Spinal cord (tissue), 10 donors: Measurements from ENCODE around the gene ELP5. TPM values are rescaled to one million over a fixed set of nuclear protein-coding genes. Genes with fewer than 3 reads are reported as not detected.

ENCODE experiments used
- DNase-seq, 6 donors: peaks; one replicate each; pipeline versions ENCODE4 v3.0.0 to v3.0.0-alpha.2; 2013 to 2015; ENCODE audit warnings: low spot score in 6 of 6, low read depth in 4 of 6
- H3K27ac ChIP-seq: one replicate; pipeline ENCODE4 v1.5.1; 2013; ENCODE audit warnings: low read depth, low read length, control low read depth
- H3K27me3 ChIP-seq: one replicate; pipeline ENCODE4 v1.6.1; 2013; ENCODE audit warnings: low read length; ENCODE audit not compliant: control insufficient read depth, insufficient read depth
- H3K36me3 ChIP-seq: one replicate; pipeline ENCODE4 v1.6.1; 2013; ENCODE audit warnings: low read length; ENCODE audit not compliant: control insufficient read depth, insufficient read depth
- H3K4me1 ChIP-seq: one replicate; pipeline ENCODE4 v1.6.1; 2013; ENCODE audit warnings: low read length; ENCODE audit not compliant: control insufficient read depth, insufficient read depth
- H3K4me3 ChIP-seq: one replicate; pipeline ENCODE4 v1.5.1; 2013; ENCODE audit warnings: low read depth, low read length, control low read depth
- H3K9me3 ChIP-seq: one replicate; pipeline ENCODE4 v1.6.1; 2013; ENCODE audit warnings: low read length; ENCODE audit not compliant: control insufficient read depth, insufficient read depth
- WGBS: methylation state at CpG from one replicate; pipeline ENCODE4 v1.1.5; 2013; ENCODE audit warnings: missing lambda C conversion rate; ENCODE audit not compliant: insufficient coverage; 5-methylcytosine and 5-hydroxymethylcytosine counted together
- polyA plus RNA-seq, 2 donors: library from polyadenylated mRNA; unstranded; fragments of 120-200 nt; gene quantifications; one replicate each; pipeline ENCODE4 v1.2.1, GENCODE V29; 2013; ENCODE audit not compliant: insufficient read length in 2 of 2
- total RNA-seq, 2 donors: library from RNA; depleted of rRNA in 1 of 2; stranded (reverse); fragments of 120-200 nt in 1 of 2; fragments of >200 nt in 1 of 2; gene quantifications; one replicate each; pipeline versions ENCODE4 v1.2.3 to v1.2.4, GENCODE V29; 2013 to 2014
- donor health status: healthy.

The ELP5 gene
- total and polyA plus RNA-seq, 4 donors: 24.9 to 52.2 (median 48.7) TPM

GRCh38 chr17:7281074-7281952 lies 29.3 kb downstream of the ELP5 start, which contains the start of gene SLC2A4:
Gene SLC2A4 (plus strand): TSS chr17:7281718. CDS start chr17:7281935, 217 bp downstream.
- Histone ChIP-seq H3K27me3 (peaks cover 26% of the 10 kb centered on the region), H3K4me3 (peak within 1 kb of the TSS; percentile 40), H3K4me1 (peaks cover 25% of the 10 kb centered on the region), H3K36me3 (peaks cover 3% of the 10 kb centered on the region), H3K27ac (peak within 1 kb of the TSS; percentile 67), H3K9me3 (no peaks in the 10 kb centered on the region)
- peak in 5 of 6 donors; percentile 40 to 93 (median 75) for DNase-seq
- WGBS: under 1% methylated on average over 71 of the region's 71 CpGs

- no peaks in the 10 kb centered on the region for H3K9me3 ChIP-seq
- peaks cover 3% of the 10 kb centered on the region for H3K36me3 ChIP-seq
- peaks cover 25% of the 10 kb centered on the region for H3K4me1 ChIP-seq
- H3K27me3 ChIP-seq: peaks cover 26% of the 10 kb centered on the region
- H3K27ac ChIP-seq: no peak overlapping the region
- peak overlapping the region; percentile 40 for H3K4me3 ChIP-seq
- no peak for DNase-seq
- WGBS: 2% methylated on average over 35 of the region's 43 CpGs
Measured at GRCh38 chr17:7281953-7282751, 30.1 kb downstream of the ELP5 start.

GRCh38 chr17:7282752-7283321 lies 30.8 kb downstream of the ELP5 start:
- H3K27me3 ChIP-seq: peaks cover 26% of the 10 kb centered on the region
- no peaks in the 10 kb centered on the region for H3K9me3 ChIP-seq
- 78% methylated on average over 5 of the region's 6 CpGs for WGBS
- peaks cover 25% of the 10 kb centered on the region for H3K4me1 ChIP-seq
- no peak overlapping the region for H3K4me3 ChIP-seq
- H3K27ac ChIP-seq: no peak overlapping the region
- DNase-seq: no peak
- peaks cover 3% of the 10 kb centered on the region for H3K36me3 ChIP-seq

- Histone ChIP-seq H3K27ac (no peak overlapping the region), H3K4me1 (peaks cover 25% of the 10 kb centered on the region), H3K4me3 (no peak overlapping the region), H3K36me3 (peaks cover 3% of the 10 kb centered on the region), H3K27me3 (peaks cover 26% of the 10 kb centered on the region), H3K9me3 (no peaks in the 10 kb centered on the region)
- DNase-seq: no peak
- 93% methylated on average over 13 of the region's 18 CpGs for WGBS
Measured at GRCh38 chr17:7283471-7284216, 31.6 kb downstream of the ELP5 start.

- no peak for DNase-seq
- Histone ChIP-seq H3K9me3 (no peaks in the 10 kb centered on the region), H3K36me3 (peaks cover 3% of the 10 kb centered on the region), H3K4me3 (no peak overlapping the region), H3K4me1 (peaks cover 25% of the 10 kb centered on the region), H3K27ac (no peak overlapping the region), H3K27me3 (peaks cover 27% of the 10 kb centered on the region)
- WGBS: 94% methylated on average over 16 of the region's 16 CpGs
Measured at GRCh38 chr17:7284911-7285310, 32.9 kb downstream of the ELP5 start.

- WGBS: 88% methylated on average over 9 of the region's 12 CpGs
- peaks cover 20% of the 10 kb centered on the region for H3K4me1 ChIP-seq
Measured at GRCh38 chr17:7285679-7286078, 33.7 kb downstream of the ELP5 start.

GRCh38 chr17:7289256-7290032 lies 37.4 kb downstream of the ELP5 start:
- 70% methylated on average over 17 of the region's 18 CpGs for WGBS
- no peak for DNase-seq
- Histone ChIP-seq H3K4me1 (peaks cover 15% of the 10 kb centered on the region), H3K36me3 (peaks cover 3% of the 10 kb centered on the region), H3K9me3 (no peaks in the 10 kb centered on the region), H3K27me3 (peaks cover 40% of the 10 kb centered on the region), H3K27ac (no peak overlapping the region), H3K4me3 (no peak overlapping the region)

More at GRCh38 chr17:7285679-7286078, 33.7 kb downstream of the ELP5 start:
- Histone ChIP-seq H3K36me3 (peaks cover 3% of the 10 kb centered on the region), H3K27me3 (peaks cover 35% of the 10 kb centered on the region), H3K9me3 (no peaks in the 10 kb centered on the region), H3K4me3 (no peak overlapping the region), H3K27ac (no peak overlapping the region)
- DNase-seq: no peak

- no peak overlapping the region for H3K4me3 ChIP-seq
- 80% methylated on average over 2 of the region's 19 CpGs for WGBS
- peaks cover 45% of the 10 kb centered on the region for H3K27me3 ChIP-seq
- no peak for DNase-seq
- H3K9me3 ChIP-seq: no peaks in the 10 kb centered on the region
- H3K27ac ChIP-seq: no peak overlapping the region
- peaks cover 22% of the 10 kb centered on the region for H3K4me1 ChIP-seq
- no peaks in the 10 kb centered on the region for H3K36me3 ChIP-seq
Measured at GRCh38 chr17:7290166-7290565, 38.2 kb downstream of the ELP5 start.
